K562 (cell line): ENCODE results near the gene PSRC1. TPM values are rescaled to one million over a fixed set of nuclear protein-coding genes. Genes with fewer than 3 reads are reported as not detected.
A peak's percentile ranks its signal among the peaks of the same experiment; 100 is the strongest.

ENCODE experiments used
- BCOR ChIP-seq: fragments of 450-650 bp; IDR thresholded peaks from 2 replicates; pipeline ENCODE4 v1.6.1; 2016
- E2F3 ChIP-seq: fragments of 250-450 bp; sonication (Bioruptor Pico); IDR thresholded peaks from 2 replicates; pipeline ENCODE4 v1.4.0; 2020; ENCODE audit warnings: mild to moderate bottlenecking
- ETV1 ChIP-seq: fragments of 450-650 bp; conservative IDR thresholded peaks from 2 replicates; pipeline ENCODE4 v1.6.1; 2016; ENCODE audit warnings: missing genetic modification characterization, control low read depth, low read depth, missing compliant biosample characterization
- GTF3C2 ChIP-seq: IDR thresholded peaks from 3 replicates; pipeline ENCODE4 v1.6.1; 2011; ENCODE audit warnings: borderline replicate concordance, mild to moderate bottlenecking, moderate library complexity; ENCODE audit not compliant: insufficient read length; ENCODE audit errors: extremely low read depth
- IRF2 ChIP-seq: sonication (generic); formaldehyde crosslinking; IDR thresholded peaks from 2 replicates; pipeline ENCODE4 v1.8.1; 2022; ENCODE audit warnings: mild to moderate bottlenecking, missing genetic modification reagents
- KDM2B ChIP-seq: fragments of 250-450 bp; sonication (Bioruptor Pico); IDR thresholded peaks from 2 replicates; pipeline ENCODE4 v1.8.0; 2021; ENCODE audit warnings: mild to moderate bottlenecking, moderate library complexity
- MAFG ChIP-seq: fragments of 450-650 bp; conservative IDR thresholded peaks from 2 replicates; pipeline ENCODE4 v1.6.1; 2016; ENCODE audit warnings: missing genetic modification characterization, missing compliant biosample characterization
- MGA ChIP-seq: fragments of 450-650 bp; IDR thresholded peaks from 2 replicates; pipeline ENCODE4 v1.6.1; 2016; ENCODE audit warnings: mild to moderate bottlenecking, moderate library complexity
- RBM34 ChIP-seq: fragments of 200-400 bp; formaldehyde crosslinking; IDR thresholded peaks from 2 replicates; pipeline ENCODE4 v1.6.1; 2018; ENCODE audit warnings: low read length, borderline replicate concordance; ENCODE audit not compliant: insufficient read depth
- ZNF23 ChIP-seq: fragments of 250-450 bp; sonication (Bioruptor Pico); IDR thresholded peaks from 2 replicates; pipeline ENCODE4 v1.4.0; 2020; ENCODE audit warnings: mild to moderate bottlenecking
- ZNF75A ChIP-seq: fragments of 450-650 bp; formaldehyde crosslinking; IDR thresholded peaks from 2 replicates; pipeline ENCODE4 v1.4.0; 2020; ENCODE audit warnings: mild to moderate bottlenecking
- polyA plus RNA-seq, 8 experiments: library from polyadenylated mRNA; depleted of rRNA in 4 of 8; stranded (reverse) in 5 of 8; unstranded in 3 of 8; fragments of >200 nt; fragmentation: Nextera tagmentation in 2 of 8; fragmentation: Illumina TruSeq in 1 of 8; extraction: Ambion mirVana in 2 of 8; extraction: Trizol in 1 of 8; gene quantifications; 2 replicates each; pipeline versions ENCODE4 v1.2.1 to v1.2.3, GENCODE V29; 2011 to 2014; ENCODE audit warnings: inconsistent platforms in 1 of 8, missing spikeins in 1 of 8
- total RNA-seq, 7 experiments: library from RNA; depleted of rRNA in 6 of 7; stranded (reverse); fragments of >200 nt in 6 of 7; fragmentation: Illumina TruSeq in 2 of 7; extraction: Trizol in 2 of 7; gene quantifications; 2 replicates each; pipeline versions ENCODE4 v1.2.1 to v1.2.3, GENCODE V29; 2011 to 2021; ENCODE audit warnings: low replicate concordance in 1 of 7
- TF ChIP-seq, protein P1 (sequence below): sonication (generic); formaldehyde crosslinking; IDR thresholded peaks from 2 replicates; pipeline ENCODE4 v1.8.0; 2022; ENCODE audit warnings: mild to moderate bottlenecking, low read depth, missing genetic modification reagents

The PSRC1 gene
- total and polyA plus RNA-seq, 9 of the 15 experiments (the other 6 are each of a cell fraction or from before 2014, with no cell fraction given) = 6.5 to 65.2 (median 39.3) TPM

DNA sequence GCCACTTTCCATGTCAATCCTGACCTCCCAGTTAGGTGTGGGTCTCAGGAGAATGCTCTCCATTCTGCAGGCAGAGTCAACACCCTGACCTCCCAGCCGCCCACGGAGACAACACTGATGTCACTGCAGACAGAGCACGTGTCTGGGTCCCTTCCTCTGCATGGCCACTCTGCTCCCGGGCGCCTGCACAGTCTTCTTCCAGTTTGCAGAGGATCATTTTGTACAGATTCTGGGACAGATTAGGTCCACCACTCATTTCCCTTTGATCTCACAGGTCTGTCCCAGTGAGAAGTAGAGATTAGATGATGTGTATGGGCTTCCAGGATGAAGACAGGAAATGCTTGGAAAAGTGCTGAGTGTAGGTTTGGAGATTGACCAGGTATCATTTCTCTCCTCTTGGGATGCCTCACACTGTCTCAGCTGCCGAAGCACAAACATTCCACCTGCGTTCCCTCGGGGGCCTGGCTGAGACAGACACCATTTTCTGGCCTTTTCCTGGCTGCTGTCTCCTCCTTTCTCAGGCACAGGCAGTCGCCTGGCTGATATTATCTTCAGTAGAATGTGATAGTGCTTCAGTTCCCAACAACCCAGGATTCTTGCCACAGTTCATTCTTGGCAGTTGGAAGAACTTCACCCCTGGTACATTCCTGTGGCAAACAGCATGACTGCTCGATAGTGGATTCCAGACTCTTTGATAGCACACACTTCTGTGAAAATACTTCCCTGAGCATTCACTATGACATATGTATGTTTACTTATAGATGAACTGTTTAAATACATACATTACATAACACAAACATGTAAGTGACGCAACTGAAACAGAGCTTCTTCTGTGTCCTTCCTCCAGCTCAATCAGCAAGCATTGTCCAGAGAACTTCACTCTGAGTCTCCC, 16.0 kb upstream of the PSRC1 start (continued):
- TF ChIP-seq MGA = peak; percentile 99
- 0 out of 2 replicates have a peak, but pooled peaks have one; percentile 55 for TF ChIP-seq ETV1 (tag)
- no peak for TF ChIP-seq ZNF75A (CRISPR knock-in tag)
- TF ChIP-seq KDM2B (CRISPR knock-in tag) = no peak
- TF ChIP-seq IRF2 (CRISPR knock-in tag) = no peak
- no peak for TF ChIP-seq RBM34
- TF ChIP-seq ZNF23 = no peak
- no peak for TF ChIP-seq BCOR
- no peak for TF ChIP-seq GTF3C2
- no peak for TF ChIP-seq E2F3 (CRISPR knock-in tag)
- peak; percentile 65 for TF ChIP-seq MAFG
- TF ChIP-seq, protein P1, sequence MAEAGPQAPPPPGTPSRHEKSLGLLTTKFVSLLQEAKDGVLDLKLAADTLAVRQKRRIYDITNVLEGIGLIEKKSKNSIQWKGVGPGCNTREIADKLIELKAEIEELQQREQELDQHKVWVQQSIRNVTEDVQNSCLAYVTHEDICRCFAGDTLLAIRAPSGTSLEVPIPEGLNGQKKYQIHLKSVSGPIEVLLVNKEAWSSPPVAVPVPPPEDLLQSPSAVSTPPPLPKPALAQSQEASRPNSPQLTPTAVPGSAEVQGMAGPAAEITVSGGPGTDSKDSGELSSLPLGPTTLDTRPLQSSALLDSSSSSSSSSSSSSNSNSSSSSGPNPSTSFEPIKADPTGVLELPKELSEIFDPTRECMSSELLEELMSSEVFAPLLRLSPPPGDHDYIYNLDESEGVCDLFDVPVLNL (CRISPR knock-in tag) = no peak
